ENCODE data around the gene DLAT. TPM values are rescaled to one million over a fixed set of nuclear protein-coding genes. Genes with fewer than 3 reads are reported as not detected.
"Not testable (repeated sequence)": the region's sequence is repeated elsewhere in the genome, so short reads cannot be mapped to it uniquely, and the experiment has no call there.

DLAT gene
- total and polyA plus RNA-seq, 2 donors: 13.3 to 28.8 TPM

GRCh38 chr11:112016765-112017376 is 8.3 kb upstream of the DLAT start:
- Histone ChIP-seq H3K4me3 (ENCODE audit: low read length in 2 of 2) (no peak overlapping the region), H3K27ac (ENCODE audit: low read depth in 1 of 2, low read length in 1 of 2) (no peak overlapping the region), H3K9me3 (ENCODE audit: control insufficient read depth in 2 of 2, insufficient read depth in 1 of 2, low read length in 1 of 2) (no peaks in the 10 kb centered on the region), H3K27me3 (ENCODE audit: control insufficient read depth in 2 of 2, insufficient read depth in 1 of 2, low read length in 1 of 2) (no peaks in the 10 kb centered on the region), H3K4me1 (ENCODE audit: control insufficient read depth in 2 of 2, insufficient read depth in 2 of 2, low read length in 2 of 2) (no peaks in the 10 kb centered on the region), H3K36me3 (ENCODE audit: control insufficient read depth in 2 of 2, insufficient read depth in 2 of 2, low read length in 1 of 2) (peaks cover 0 to 5% of the 10 kb centered on the region in 2 donors)
- DNase-seq (ENCODE audit: low read depth in 6 of 9, low spot score in 9 of 9): no peak
- 96% methylated on average over 1 of the region's 1 CpG for WGBS

GRCh38 chr11:112017538-112017937 is 7.7 kb upstream of the DLAT start:
- H3K36me3 ChIP-seq (ENCODE audit: control insufficient read depth in 2 of 2, insufficient read depth in 2 of 2, low read length in 1 of 2): peaks cover 0 to 5% of the 10 kb centered on the region in 2 donors
- no peak for DNase-seq (ENCODE audit: low read depth in 6 of 9, low spot score in 9 of 9)
- H3K9me3 ChIP-seq (ENCODE audit: control insufficient read depth in 2 of 2, insufficient read depth in 1 of 2, low read length in 1 of 2): no peaks in the 10 kb centered on the region
- no peak overlapping the region for H3K4me3 ChIP-seq (ENCODE audit: low read length in 2 of 2)
- H3K27ac ChIP-seq (ENCODE audit: low read depth in 1 of 2, low read length in 1 of 2): no peak overlapping the region
- no peaks in the 10 kb centered on the region for H3K4me1 ChIP-seq (ENCODE audit: control insufficient read depth in 2 of 2, insufficient read depth in 2 of 2, low read length in 2 of 2)
- no peaks in the 10 kb centered on the region for H3K27me3 ChIP-seq (ENCODE audit: control insufficient read depth in 2 of 2, insufficient read depth in 1 of 2, low read length in 1 of 2)
- 96% methylated on average over 4 of the region's 4 CpGs for WGBS

- Histone ChIP-seq H3K27ac (ENCODE audit: low read depth in 1 of 2, low read length in 1 of 2) (no peak overlapping the region), H3K4me1 (ENCODE audit: control insufficient read depth in 2 of 2, insufficient read depth in 2 of 2, low read length in 2 of 2) (peaks cover 0 to 2% of the 10 kb centered on the region in 2 donors), H3K9me3 (ENCODE audit: control insufficient read depth in 2 of 2, insufficient read depth in 1 of 2, low read length in 1 of 2) (no peaks in the 10 kb centered on the region), H3K27me3 (ENCODE audit: control insufficient read depth in 2 of 2, insufficient read depth in 1 of 2, low read length in 1 of 2) (no peaks in the 10 kb centered on the region), H3K4me3 (ENCODE audit: low read length in 2 of 2) (no peak overlapping the region), H3K36me3 (ENCODE audit: control insufficient read depth in 2 of 2, insufficient read depth in 2 of 2, low read length in 1 of 2) (peaks cover 0 to 5% of the 10 kb centered on the region in 2 donors)
- 98% methylated on average over 5 of the region's 5 CpGs for WGBS
- DNase-seq (ENCODE audit: low read depth in 6 of 9, low spot score in 9 of 9): no peak
Observed at GRCh38 chr11:112019066-112019465, 6.1 kb upstream of the DLAT start.

GRCh38 chr11:112023104-112023503 is 2.1 kb upstream of the DLAT start:
- peaks cover 0 to 8% of the 10 kb centered on the region in 2 donors for H3K4me1 ChIP-seq (ENCODE audit: control insufficient read depth in 2 of 2, insufficient read depth in 2 of 2, low read length in 2 of 2)
- no peaks in the 10 kb centered on the region for H3K27me3 ChIP-seq (ENCODE audit: control insufficient read depth in 2 of 2, insufficient read depth in 1 of 2, low read length in 1 of 2)
- no peak overlapping the region for H3K4me3 ChIP-seq (ENCODE audit: low read length in 2 of 2)
- H3K27ac ChIP-seq (ENCODE audit: low read depth in 1 of 2, low read length in 1 of 2): no peak overlapping the region
- WGBS: 94% methylated on average over 3 of the region's 3 CpGs
- H3K9me3 ChIP-seq (ENCODE audit: control insufficient read depth in 2 of 2, insufficient read depth in 1 of 2, low read length in 1 of 2): peaks cover 0 to 3% of the 10 kb centered on the region in 2 donors
- H3K36me3 ChIP-seq (ENCODE audit: control insufficient read depth in 2 of 2, insufficient read depth in 2 of 2, low read length in 1 of 2): peaks cover 0 to 3% of the 10 kb centered on the region in 2 donors
- DNase-seq (ENCODE audit: low read depth in 6 of 9, low spot score in 9 of 9): no peak

- H3K4me1 ChIP-seq (ENCODE audit: control insufficient read depth in 2 of 2, insufficient read depth in 2 of 2, low read length in 2 of 2): peaks cover 0 to 8% of the 10 kb centered on the region in 2 donors
- peaks cover 0 to 3% of the 10 kb centered on the region in 2 donors for H3K9me3 ChIP-seq (ENCODE audit: control insufficient read depth in 2 of 2, insufficient read depth in 1 of 2, low read length in 1 of 2)
- no peaks in the 10 kb centered on the region for H3K27me3 ChIP-seq (ENCODE audit: control insufficient read depth in 2 of 2, insufficient read depth in 1 of 2, low read length in 1 of 2)
- DNase-seq (ENCODE audit: low read depth in 6 of 9, low spot score in 9 of 9): peak in 8 of 9 donors; percentile 8 to 62 (median 30)
- peaks cover 5 to 11% of the 10 kb centered on the region in 2 donors for H3K36me3 ChIP-seq (ENCODE audit: control insufficient read depth in 2 of 2, insufficient read depth in 2 of 2, low read length in 1 of 2)
- peak overlapping the region in 1 of 2 donors; percentile 66 for H3K27ac ChIP-seq (ENCODE audit: low read depth in 1 of 2, low read length in 1 of 2)
- WGBS: 4% methylated on average over 10 of the region's 10 CpGs
- peak overlapping the region; percentile 69 to 99 for H3K4me3 ChIP-seq (ENCODE audit: low read length in 2 of 2)
Observed at GRCh38 chr11:112024178-112024772, 933 bp upstream of the DLAT start.

- Histone ChIP-seq H3K9me3 (ENCODE audit: control insufficient read depth in 2 of 2, insufficient read depth in 1 of 2, low read length in 1 of 2) (peaks cover 0 to 3% of the 10 kb centered on the region in 2 donors), H3K4me1 (ENCODE audit: control insufficient read depth in 2 of 2, insufficient read depth in 2 of 2, low read length in 2 of 2) (peaks cover 0 to 8% of the 10 kb centered on the region in 2 donors), H3K36me3 (ENCODE audit: control insufficient read depth in 2 of 2, insufficient read depth in 2 of 2, low read length in 1 of 2) (peaks cover 17 to 21% of the 10 kb centered on the region in 2 donors), H3K27ac (ENCODE audit: low read depth in 1 of 2, low read length in 1 of 2) (no peak overlapping the region), H3K27me3 (ENCODE audit: control insufficient read depth in 2 of 2, insufficient read depth in 1 of 2, low read length in 1 of 2) (no peaks in the 10 kb centered on the region), H3K4me3 (ENCODE audit: low read length in 2 of 2) (peak overlapping the region; percentile 69 to 99)
- peak in 5 of 9 donors; percentile 4 to 43 (median 8) for DNase-seq (ENCODE audit: low read depth in 6 of 9, low spot score in 9 of 9)
- under 1% methylated on average over 8 of the region's 8 CpGs for WGBS
Observed at GRCh38 chr11:112025707-112026106, 499 bp downstream of the DLAT start.

GRCh38 chr11:112026784-112027410 is 1.7 kb downstream of the DLAT start:
- H3K27ac ChIP-seq (ENCODE audit: low read depth in 1 of 2, low read length in 1 of 2); H3K4me3 ChIP-seq (ENCODE audit: low read length in 2 of 2); DNase-seq (ENCODE audit: low read depth in 6 of 9, low spot score in 9 of 9); H3K9me3 ChIP-seq (ENCODE audit: control insufficient read depth in 2 of 2, insufficient read depth in 1 of 2, low read length in 1 of 2); H3K27me3 ChIP-seq (ENCODE audit: control insufficient read depth in 2 of 2, insufficient read depth in 1 of 2, low read length in 1 of 2); H3K4me1 ChIP-seq (ENCODE audit: control insufficient read depth in 2 of 2, insufficient read depth in 2 of 2, low read length in 2 of 2): not testable (repeated sequence)
- peaks cover 17 to 30% of the 10 kb centered on the region in 2 donors for H3K36me3 ChIP-seq (ENCODE audit: control insufficient read depth in 2 of 2, insufficient read depth in 2 of 2, low read length in 1 of 2)
- WGBS: 97% methylated on average over 37 of the region's 49 CpGs

- H3K9me3 ChIP-seq (ENCODE audit: control insufficient read depth in 2 of 2, insufficient read depth in 1 of 2, low read length in 1 of 2): peaks cover 0 to 3% of the 10 kb centered on the region in 2 donors
- no peak overlapping the region for H3K4me3 ChIP-seq (ENCODE audit: low read length in 2 of 2)
- H3K36me3 ChIP-seq (ENCODE audit: control insufficient read depth in 2 of 2, insufficient read depth in 2 of 2, low read length in 1 of 2): peaks cover 25 to 44% of the 10 kb centered on the region in 2 donors
- no peak overlapping the region for H3K27ac ChIP-seq (ENCODE audit: low read depth in 1 of 2, low read length in 1 of 2)
- H3K27me3 ChIP-seq (ENCODE audit: control insufficient read depth in 2 of 2, insufficient read depth in 1 of 2, low read length in 1 of 2): no peaks in the 10 kb centered on the region
- 97% methylated on average over 2 of the region's 2 CpGs for WGBS
- no peak for DNase-seq (ENCODE audit: low read depth in 6 of 9, low spot score in 9 of 9)
- peaks cover 0 to 5% of the 10 kb centered on the region in 2 donors for H3K4me1 ChIP-seq (ENCODE audit: control insufficient read depth in 2 of 2, insufficient read depth in 2 of 2, low read length in 2 of 2)
Observed at GRCh38 chr11:112029460-112029859, 4.3 kb downstream of the DLAT start.

GRCh38 chr11:112033902-112034301 is 8.7 kb downstream of the DLAT start:
- H3K4me1 ChIP-seq (ENCODE audit: control insufficient read depth in 2 of 2, insufficient read depth in 2 of 2, low read length in 2 of 2): no peaks in the 10 kb centered on the region
- DNase-seq (ENCODE audit: low read depth in 6 of 9, low spot score in 9 of 9): no peak
- H3K36me3 ChIP-seq (ENCODE audit: control insufficient read depth in 2 of 2, insufficient read depth in 2 of 2, low read length in 1 of 2): peaks cover 35 to 49% of the 10 kb centered on the region in 2 donors
- H3K27ac ChIP-seq (ENCODE audit: low read depth in 1 of 2, low read length in 1 of 2): no peak overlapping the region
- WGBS: 98% methylated on average over 3 of the region's 3 CpGs
- H3K4me3 ChIP-seq (ENCODE audit: low read length in 2 of 2): no peak overlapping the region
- no peaks in the 10 kb centered on the region for H3K9me3 ChIP-seq (ENCODE audit: control insufficient read depth in 2 of 2, insufficient read depth in 1 of 2, low read length in 1 of 2)
- no peaks in the 10 kb centered on the region for H3K27me3 ChIP-seq (ENCODE audit: control insufficient read depth in 2 of 2, insufficient read depth in 1 of 2, low read length in 1 of 2)

Data from thymus (tissue), 11 donors.